ENCODE measurements around the gene PLIN4.

PLIN4 gene

DNA sequence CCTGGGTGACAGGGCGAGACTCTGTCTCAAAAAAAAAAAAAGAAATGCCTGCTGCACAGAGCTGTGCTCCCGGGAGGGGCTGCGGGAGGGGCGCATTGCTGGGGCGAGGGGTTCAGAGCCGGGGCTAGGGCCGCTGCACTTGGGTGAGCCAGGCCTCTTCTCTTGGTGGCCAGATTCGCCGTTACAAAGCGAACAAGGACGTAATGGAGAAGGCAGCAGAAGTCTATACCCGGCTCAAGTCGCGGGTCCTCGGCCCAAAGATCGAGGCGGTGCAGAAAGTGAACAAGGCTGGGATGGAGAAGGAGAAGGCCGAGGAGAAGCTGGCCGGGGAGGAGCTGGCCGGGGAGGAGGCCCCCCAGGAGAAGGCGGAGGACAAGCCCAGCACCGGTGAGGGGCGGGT is 19.0 kb downstream of the PLIN4 start:
- Mint-ChIP-seq H3K27ac (no peak overlapping the region), H3K4me1 (no peaks in the 10 kb centered on the region), H3K27me3 (no peaks in the 10 kb centered on the region), H3K36me3 (peaks cover 15% of the 10 kb centered on the region), H3K4me3 (no peak overlapping the region), H3K9me3 (no peaks in the 10 kb centered on the region)
- no peak for ATAC-seq (ENCODE audit: low read depth)
- no peak for DNase-seq (ENCODE audit: low spot score in 2 of 2)

DNA sequence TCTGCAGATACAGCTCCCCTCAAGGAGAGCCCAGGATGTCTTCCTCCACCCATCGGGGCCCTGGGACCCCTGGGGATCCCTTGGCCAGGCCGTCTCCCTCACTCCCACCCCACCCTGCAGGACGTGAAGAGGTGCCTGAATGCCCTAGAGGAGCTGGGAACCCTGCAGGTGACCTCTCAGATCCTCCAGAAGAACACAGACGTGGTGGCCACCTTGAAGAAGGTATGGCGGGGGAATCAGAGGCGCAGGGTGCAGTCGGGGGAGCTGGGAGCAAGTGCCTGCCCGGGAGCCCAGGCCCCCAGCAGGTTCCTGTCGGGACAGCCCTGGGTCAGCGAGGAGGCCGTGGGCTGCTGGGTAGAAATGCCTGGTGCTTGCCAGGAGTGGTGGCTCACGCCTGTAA is 19.6 kb downstream of the PLIN4 start:
- Mint-ChIP-seq H3K4me1 (no peaks in the 10 kb centered on the region), H3K9me3 (no peaks in the 10 kb centered on the region), H3K27ac (no peak overlapping the region), H3K27me3 (no peaks in the 10 kb centered on the region), H3K4me3 (no peak overlapping the region), H3K36me3 (peaks cover 15% of the 10 kb centered on the region)
- ATAC-seq (ENCODE audit: low read depth) = no peak
- no peak for DNase-seq (ENCODE audit: low spot score in 2 of 2)

DNA sequence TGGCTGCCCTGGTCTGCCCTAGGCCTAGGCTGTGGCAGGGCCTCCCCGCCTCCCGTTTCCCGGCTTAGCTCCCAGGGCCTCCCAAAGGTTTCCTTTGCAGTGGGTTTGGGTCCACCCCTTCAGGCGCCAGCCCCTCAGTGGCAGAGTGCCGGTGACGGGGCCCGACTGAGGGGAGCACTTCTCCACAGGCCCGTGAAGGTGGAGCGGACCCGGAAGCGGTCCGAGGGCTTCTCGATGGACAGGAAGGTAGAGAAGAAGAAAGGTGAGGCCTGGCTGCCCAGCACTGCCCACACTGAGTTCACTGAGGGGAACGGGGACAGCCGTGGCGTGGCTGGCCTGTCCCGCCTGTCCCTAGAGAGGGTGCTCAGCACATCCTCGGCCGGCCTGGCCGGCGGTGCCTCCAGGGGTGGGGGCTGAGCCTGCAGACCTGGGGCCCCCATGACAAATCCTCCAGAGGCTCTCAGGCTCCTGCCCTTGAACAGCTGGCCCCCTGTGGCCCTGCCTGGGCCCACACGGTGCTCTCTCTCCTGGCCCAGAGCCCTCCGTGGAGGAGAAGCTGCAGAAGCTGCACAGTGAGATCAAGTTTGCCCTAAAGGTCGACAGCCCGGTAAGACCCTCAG is 20.4 kb downstream of the PLIN4 start:
- Mint-ChIP-seq H3K4me1 (no peaks in the 10 kb centered on the region), H3K4me3 (no peak overlapping the region), H3K27me3 (no peaks in the 10 kb centered on the region), H3K36me3 (peaks cover 15% of the 10 kb centered on the region), H3K27ac (no peak overlapping the region), H3K9me3 (no peaks in the 10 kb centered on the region)
- ATAC-seq (ENCODE audit: low read depth) (no peak), DNase-seq (ENCODE audit: low spot score in 2 of 2) (no peak)

DNA sequence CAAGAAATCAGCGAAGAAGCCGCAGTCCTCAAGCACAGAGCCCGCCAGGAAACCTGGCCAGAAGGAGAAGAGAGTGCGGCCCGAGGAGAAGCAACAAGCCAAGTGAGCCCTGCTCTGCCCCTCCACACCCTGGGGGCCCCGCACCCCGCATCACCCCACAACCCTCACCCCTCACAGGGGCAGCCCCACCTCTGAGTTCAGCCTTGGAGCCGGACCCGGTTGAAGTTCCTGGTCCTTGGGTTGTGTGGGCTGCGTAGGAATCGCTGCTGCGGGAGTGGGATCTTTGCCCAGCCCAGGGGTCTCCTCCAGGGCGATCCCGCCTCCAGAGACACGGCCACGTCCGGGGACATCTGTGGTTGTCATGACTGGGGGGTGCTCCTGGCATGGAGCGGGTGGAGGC is 22.0 kb downstream of the PLIN4 start:
- H3K4me3 Mint-ChIP-seq = no peak overlapping the region
- ATAC-seq (ENCODE audit: low read depth) (no peak), DNase-seq (ENCODE audit: low spot score in 2 of 2) (no peak)
- H3K9me3 Mint-ChIP-seq = no peaks in the 10 kb centered on the region
- peaks cover 15% of the 10 kb centered on the region for H3K36me3 Mint-ChIP-seq
- no peak overlapping the region for H3K27ac Mint-ChIP-seq
- no peaks in the 10 kb centered on the region for H3K4me1 Mint-ChIP-seq
- H3K27me3 Mint-ChIP-seq = no peaks in the 10 kb centered on the region

DNA sequence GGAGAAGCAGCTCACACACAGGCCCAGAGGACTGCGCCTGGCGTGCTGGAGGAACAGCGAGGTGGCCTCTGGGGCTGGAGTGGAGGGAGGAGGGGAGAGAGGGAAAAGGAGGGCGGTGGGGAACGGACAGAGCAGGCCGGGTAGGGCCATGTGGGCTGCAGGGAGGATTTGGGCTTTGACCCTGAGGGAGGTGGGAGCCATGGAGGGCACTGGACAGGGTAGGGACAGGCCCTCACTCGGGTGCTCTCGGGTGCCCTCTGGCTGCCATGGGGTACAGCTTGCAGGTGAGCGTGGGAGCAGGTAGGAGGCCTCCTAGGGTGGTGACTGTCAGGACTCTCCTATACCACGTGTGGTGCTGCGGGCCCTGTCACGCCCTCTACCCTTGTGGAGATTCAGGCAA is 22.8 kb downstream of the PLIN4 start:
- Mint-ChIP-seq H3K4me1 (no peaks in the 10 kb centered on the region), H3K27me3 (no peaks in the 10 kb centered on the region), H3K4me3 (no peak overlapping the region), H3K9me3 (no peaks in the 10 kb centered on the region), H3K36me3 (peaks cover 16% of the 10 kb centered on the region), H3K27ac (no peak overlapping the region)
- ATAC-seq (ENCODE audit: low read depth) (peak; percentile 51), DNase-seq (ENCODE audit: low spot score in 2 of 2) (no peak)

DNA sequence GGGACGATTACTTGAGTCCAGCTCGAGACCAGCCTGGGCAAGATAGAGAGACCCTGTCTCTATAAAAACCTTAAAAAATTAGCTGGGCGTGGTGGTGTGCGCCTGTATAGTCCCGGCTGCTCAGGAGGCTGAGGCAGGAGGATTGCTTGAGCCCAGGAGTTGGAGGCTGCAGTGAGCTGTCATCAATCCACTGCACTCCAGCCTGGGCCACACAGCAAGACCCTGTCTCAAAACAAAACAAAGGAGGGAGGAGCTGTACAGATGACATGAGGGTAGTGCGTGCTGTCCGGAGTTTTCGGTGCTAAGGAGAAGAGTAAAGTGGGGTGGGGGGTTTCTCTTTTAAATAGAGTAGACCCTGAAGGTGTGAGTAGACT is 23.6 kb downstream of the PLIN4 start:
- peaks cover 13% of the 10 kb centered on the region for H3K36me3 Mint-ChIP-seq
- H3K27ac Mint-ChIP-seq = no peak overlapping the region
- H3K4me1 Mint-ChIP-seq = no peaks in the 10 kb centered on the region
- ATAC-seq (ENCODE audit: low read depth) (no peak), DNase-seq (ENCODE audit: low spot score in 2 of 2) (no peak)
- no peaks in the 10 kb centered on the region for H3K27me3 Mint-ChIP-seq
- H3K4me3 Mint-ChIP-seq = no peak overlapping the region
- H3K9me3 Mint-ChIP-seq = no peaks in the 10 kb centered on the region

DNA sequence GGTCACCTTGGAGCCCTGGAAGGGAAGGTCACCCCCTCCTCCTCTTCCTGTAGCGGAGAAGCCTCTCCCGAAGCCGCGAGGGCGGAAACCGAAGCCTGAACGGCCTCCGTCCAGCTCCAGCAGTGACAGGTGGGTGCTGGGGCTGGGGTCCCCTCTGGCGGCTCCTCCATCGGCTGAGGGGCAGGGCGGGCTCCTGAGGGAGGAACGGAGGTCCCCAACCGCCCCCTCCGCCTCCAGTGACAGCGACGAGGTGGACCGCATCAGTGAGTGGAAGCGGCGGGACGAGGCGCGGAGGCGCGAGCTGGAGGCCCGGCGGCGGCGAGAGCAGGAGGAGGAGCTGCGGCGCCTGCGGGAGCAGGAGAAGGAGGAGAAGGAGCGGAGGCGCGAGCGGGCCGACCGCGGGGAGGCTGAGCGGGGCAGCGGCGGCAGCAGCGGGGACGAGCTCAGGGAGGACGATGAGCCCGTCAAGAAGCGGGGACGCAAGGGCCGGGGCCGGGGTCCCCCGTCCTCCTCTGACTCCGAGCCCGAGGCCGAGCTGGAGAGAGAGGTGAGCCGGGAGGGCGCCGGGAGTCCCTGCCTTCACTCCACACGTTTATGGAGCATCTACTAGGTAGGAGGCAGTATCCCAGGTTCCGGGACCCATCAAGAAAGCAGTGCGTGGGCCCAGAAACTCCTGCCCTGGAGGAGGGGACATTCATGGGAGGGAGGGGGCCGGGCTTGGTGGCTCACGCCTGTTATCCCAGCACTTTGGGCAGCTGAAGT is 24.2 kb downstream of the PLIN4 start:
- no peaks in the 10 kb centered on the region for H3K4me1 Mint-ChIP-seq
- no peaks in the 10 kb centered on the region for H3K27me3 Mint-ChIP-seq
- no peak for ATAC-seq (ENCODE audit: low read depth)
- no peak overlapping the region for H3K27ac Mint-ChIP-seq
- DNase-seq (ENCODE audit: low spot score in 2 of 2) = no peak
- no peaks in the 10 kb centered on the region for H3K9me3 Mint-ChIP-seq
- no peak overlapping the region for H3K4me3 Mint-ChIP-seq
- H3K36me3 Mint-ChIP-seq = peaks cover 10% of the 10 kb centered on the region

DNA sequence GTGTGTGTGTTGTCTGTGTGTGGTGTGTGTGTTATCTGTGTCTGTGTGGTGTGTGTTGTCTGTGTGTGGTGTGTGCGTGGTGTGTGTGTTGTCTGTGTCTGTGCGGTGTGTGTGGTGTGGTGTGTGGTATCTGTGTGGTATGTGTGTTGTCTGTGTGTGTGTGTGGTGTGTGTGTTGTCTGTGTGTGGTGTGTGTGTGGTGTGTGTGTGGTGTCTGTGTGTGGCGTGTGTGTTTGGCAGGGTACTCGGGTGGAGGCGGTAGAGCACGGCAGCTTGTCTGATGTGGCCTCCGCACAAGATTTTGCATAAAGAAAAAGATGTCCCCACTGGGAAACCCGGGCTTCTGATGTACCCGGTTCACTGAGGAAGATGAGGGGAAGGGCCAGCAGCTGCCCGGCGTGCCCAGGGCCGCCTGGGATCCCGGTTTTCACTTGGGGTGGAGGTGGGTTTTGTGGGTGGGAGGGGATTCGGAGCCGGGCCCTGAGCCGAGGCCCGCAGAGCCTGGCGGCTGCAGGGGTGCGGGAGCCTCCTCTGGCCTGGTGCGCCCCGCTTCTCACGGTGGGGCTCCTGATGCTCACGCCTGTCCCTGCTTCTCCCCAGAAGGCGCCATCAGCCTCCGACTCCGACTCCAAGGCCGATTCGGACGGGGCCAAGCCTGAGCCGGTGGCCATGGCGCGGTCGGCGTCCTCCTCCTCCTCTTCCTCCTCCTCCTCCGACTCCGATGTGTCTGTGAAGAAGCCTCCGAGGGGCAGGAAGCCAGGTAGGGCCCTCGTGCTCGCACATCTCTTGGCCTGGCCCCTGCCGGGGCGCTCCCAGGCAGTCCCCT is 25.0 kb downstream of the PLIN4 start:
- DNase-seq (ENCODE audit: low spot score in 2 of 2) (no peak), ATAC-seq (ENCODE audit: low read depth) (no peak)
- Mint-ChIP-seq H3K4me3 (no peak overlapping the region), H3K4me1 (no peaks in the 10 kb centered on the region), H3K27ac (no peak overlapping the region), H3K36me3 (peaks cover 13% of the 10 kb centered on the region), H3K27me3 (no peaks in the 10 kb centered on the region), H3K9me3 (no peaks in the 10 kb centered on the region)

DNA sequence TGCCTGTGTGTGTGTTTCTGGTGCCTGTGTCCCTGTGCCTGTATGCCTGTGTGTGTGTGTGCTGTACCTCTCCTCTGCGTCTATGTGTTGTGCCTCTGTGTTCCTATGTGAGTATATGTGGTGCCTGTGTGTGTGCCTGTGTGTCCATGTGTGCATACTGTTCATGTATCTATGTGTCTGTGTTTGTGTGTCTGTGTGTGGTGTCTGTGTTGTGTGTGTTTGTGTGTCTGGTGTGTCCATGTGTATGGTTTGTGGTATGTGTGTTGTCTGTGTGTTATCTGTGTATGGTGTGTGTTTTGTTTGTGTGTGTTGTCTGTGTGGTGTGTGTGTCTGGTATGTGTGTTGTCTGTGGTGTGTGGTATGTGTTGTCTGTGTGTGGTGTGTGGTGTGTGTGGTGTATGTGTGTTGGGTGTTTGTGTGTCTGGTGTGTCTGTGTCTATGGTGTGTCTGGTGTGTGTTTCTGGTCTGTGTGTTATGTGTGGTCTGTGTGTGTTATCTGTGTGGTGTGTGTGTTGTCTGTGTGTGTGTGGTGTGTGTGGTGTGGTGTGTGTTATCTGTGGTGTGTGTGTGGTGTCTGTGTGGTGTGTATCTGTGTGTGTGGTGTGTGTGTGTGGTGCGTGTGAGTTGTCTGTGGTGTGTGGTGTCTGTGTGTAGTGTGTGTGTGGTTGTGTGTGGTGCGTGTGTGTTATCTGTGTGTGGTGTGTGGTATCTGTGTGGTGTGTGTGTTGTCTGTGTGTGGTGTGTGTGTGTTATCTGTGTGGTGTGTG is 25.8 kb downstream of the PLIN4 start:
- no peak for ATAC-seq (ENCODE audit: low read depth)
- no peak overlapping the region for H3K4me3 Mint-ChIP-seq
- H3K4me1 Mint-ChIP-seq = no peaks in the 10 kb centered on the region
- H3K27me3 Mint-ChIP-seq = no peaks in the 10 kb centered on the region
- no peak overlapping the region for H3K27ac Mint-ChIP-seq
- no peaks in the 10 kb centered on the region for H3K9me3 Mint-ChIP-seq
- DNase-seq (ENCODE audit: low spot score in 2 of 2) = no peak
- peaks cover 11% of the 10 kb centered on the region for H3K36me3 Mint-ChIP-seq

DNA sequence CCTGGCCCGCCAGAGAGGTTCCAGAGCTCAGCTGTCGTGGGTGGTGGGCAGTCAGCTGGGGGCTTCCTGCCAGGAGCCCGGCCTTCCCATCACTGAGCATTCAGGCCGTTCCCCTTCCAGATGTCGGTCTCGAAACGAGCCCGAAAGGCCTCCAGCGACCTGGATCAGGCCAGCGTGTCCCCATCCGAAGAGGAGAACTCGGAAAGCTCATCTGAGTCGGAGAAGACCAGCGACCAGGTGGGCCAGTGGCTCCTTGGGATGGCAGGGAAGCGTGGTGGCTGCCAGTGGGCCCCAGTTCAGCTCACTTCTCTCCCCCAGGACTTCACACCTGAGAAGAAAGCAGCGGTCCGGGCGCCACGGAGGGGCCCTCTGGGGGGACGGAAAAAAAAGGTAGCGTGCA is 26.8 kb downstream of the PLIN4 start:
- no peaks in the 10 kb centered on the region for H3K27me3 Mint-ChIP-seq
- ATAC-seq (ENCODE audit: low read depth) = no peak
- no peak overlapping the region for H3K4me3 Mint-ChIP-seq
- no peak overlapping the region for H3K27ac Mint-ChIP-seq
- no peaks in the 10 kb centered on the region for H3K4me1 Mint-ChIP-seq
- peaks cover 18% of the 10 kb centered on the region for H3K36me3 Mint-ChIP-seq
- H3K9me3 Mint-ChIP-seq = no peaks in the 10 kb centered on the region
- DNase-seq (ENCODE audit: low spot score in 2 of 2) = no peak

DNA sequence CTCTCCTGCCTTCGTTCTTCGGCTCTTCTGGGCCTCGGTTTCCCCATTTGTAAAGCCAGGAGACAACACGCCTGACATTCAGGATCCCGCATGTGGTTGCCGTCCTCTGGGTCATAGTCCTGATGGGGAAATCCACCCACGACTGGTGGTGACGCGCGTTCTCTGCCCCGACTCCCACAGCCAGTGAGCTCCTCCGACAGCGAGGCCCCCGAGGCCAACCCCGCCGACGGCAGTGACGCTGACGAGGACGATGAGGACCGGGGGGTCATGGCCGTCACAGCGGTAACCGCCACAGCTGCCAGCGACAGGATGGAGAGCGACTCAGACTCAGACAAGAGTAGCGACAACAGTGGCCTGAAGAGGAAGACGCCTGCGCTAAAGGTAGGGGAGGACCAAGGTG is 29.8 kb downstream of the PLIN4 start:
- DNase-seq (ENCODE audit: low spot score in 2 of 2) (no peak), ATAC-seq (ENCODE audit: low read depth) (no peak)
- no peaks in the 10 kb centered on the region for H3K9me3 Mint-ChIP-seq
- H3K4me3 Mint-ChIP-seq = no peak overlapping the region
- H3K36me3 Mint-ChIP-seq = peaks cover 22% of the 10 kb centered on the region
- H3K27me3 Mint-ChIP-seq = no peaks in the 10 kb centered on the region
- no peak overlapping the region for H3K27ac Mint-ChIP-seq
- H3K4me1 Mint-ChIP-seq = peaks cover 2% of the 10 kb centered on the region

DNA sequence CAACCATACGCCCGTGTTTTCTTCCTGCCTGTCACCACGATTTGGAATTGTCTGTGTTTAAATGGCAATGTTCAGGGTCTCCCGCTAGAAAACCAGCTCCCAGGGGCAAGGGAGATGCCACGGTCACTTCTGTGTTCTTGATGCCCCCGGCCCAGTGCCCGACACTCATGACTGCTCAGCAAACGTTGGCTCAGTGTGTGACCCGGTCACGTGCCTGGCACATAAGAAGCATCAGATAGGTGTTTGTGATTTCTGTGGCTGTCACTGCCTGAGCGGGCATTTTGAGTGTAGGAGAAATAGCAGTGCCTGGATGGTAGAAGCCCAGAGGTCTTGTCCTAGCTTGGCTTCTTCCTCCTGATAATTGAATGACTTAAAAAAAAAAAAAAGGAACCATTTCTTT is 30.7 kb downstream of the PLIN4 start:
- ATAC-seq (ENCODE audit: low read depth) (no peak), DNase-seq (ENCODE audit: low spot score in 2 of 2) (no peak)
- H3K9me3 Mint-ChIP-seq = no peaks in the 10 kb centered on the region
- peaks cover 2% of the 10 kb centered on the region for H3K4me1 Mint-ChIP-seq
- no peaks in the 10 kb centered on the region for H3K27me3 Mint-ChIP-seq
- no peak overlapping the region for H3K27ac Mint-ChIP-seq
- H3K36me3 Mint-ChIP-seq = peaks cover 24% of the 10 kb centered on the region
- no peak overlapping the region for H3K4me3 Mint-ChIP-seq

DNA sequence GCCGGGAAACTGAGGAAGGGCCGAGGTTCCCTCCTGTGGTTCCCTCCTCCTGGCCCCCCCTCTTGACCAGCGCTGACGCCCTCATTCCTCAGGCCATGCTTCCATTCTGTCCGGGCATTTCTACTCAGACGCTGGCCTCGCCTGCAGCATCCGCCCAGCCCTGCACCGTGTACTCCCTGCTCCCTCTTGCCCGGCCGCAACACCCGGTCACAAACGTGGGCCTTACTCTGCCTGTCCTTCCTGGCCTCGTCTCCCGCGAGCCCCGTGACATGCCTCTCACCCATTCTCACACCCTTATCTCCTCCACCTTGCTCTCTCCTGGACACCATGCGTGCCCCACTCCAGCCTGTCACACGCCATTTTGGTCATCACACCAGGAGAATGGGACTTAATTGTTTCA is 34.9 kb downstream of the PLIN4 start:
- H3K9me3 Mint-ChIP-seq = no peaks in the 10 kb centered on the region
- no peak overlapping the region for H3K4me3 Mint-ChIP-seq
- peaks cover 2% of the 10 kb centered on the region for H3K4me1 Mint-ChIP-seq
- H3K27me3 Mint-ChIP-seq = no peaks in the 10 kb centered on the region
- ATAC-seq (ENCODE audit: low read depth) (no peak), DNase-seq (ENCODE audit: low spot score in 2 of 2) (no peak)
- no peak overlapping the region for H3K27ac Mint-ChIP-seq
- H3K36me3 Mint-ChIP-seq = peaks cover 20% of the 10 kb centered on the region
